Ishikawa (cell line): Measurements from ENCODE around the gene CNTNAP5.

ENCODE experiments used
- CEBPB ChIP-seq: IDR thresholded peaks from 2 replicates; pipeline ENCODE4 v1.6.1; 2012
- CREB1 ChIP-seq: IDR thresholded peaks from 2 replicates; pipeline ENCODE4 v1.6.1; 2012; ENCODE audit warnings: low read depth
- EGR1 ChIP-seq: IDR thresholded peaks from 2 replicates; pipeline ENCODE4 v1.6.1; 2012
- EP300 ChIP-seq: IDR thresholded peaks from 2 replicates; pipeline ENCODE4 v1.6.1; 2012; ENCODE audit warnings: borderline replicate concordance
- FOXM1 ChIP-seq: IDR thresholded peaks from 2 replicates; pipeline ENCODE4 v1.6.1; 2012; ENCODE audit warnings: low read depth, borderline replicate concordance
- NFIC ChIP-seq: IDR thresholded peaks from 2 replicates; pipeline ENCODE4 v1.6.1; 2012
- RAD21 ChIP-seq: IDR thresholded peaks from 2 replicates; pipeline ENCODE4 v1.6.1; 2012; ENCODE audit warnings: low read depth
- REST ChIP-seq: IDR thresholded peaks from 2 replicates; pipeline ENCODE4 v1.6.1; 2012; ENCODE audit warnings: low read depth, mild to moderate bottlenecking
- TAF1 ChIP-seq: IDR thresholded peaks from 2 replicates; pipeline ENCODE4 v1.6.1; 2012; ENCODE audit warnings: low read depth, mild to moderate bottlenecking
- TCF12 ChIP-seq: IDR thresholded peaks from 2 replicates; pipeline ENCODE4 v1.6.1; 2012; ENCODE audit warnings: low read depth
- TEAD4 ChIP-seq: IDR thresholded peaks from 2 replicates; pipeline ENCODE4 v1.6.1; 2012
- YY1 ChIP-seq: IDR thresholded peaks from 2 replicates; pipeline ENCODE4 v1.6.1; 2012; ENCODE audit warnings: low read depth
- ZBTB7A ChIP-seq: IDR thresholded peaks from 2 replicates; pipeline ENCODE4 v1.6.1; 2012; ENCODE audit warnings: low read depth
- TF ChIP-seq, protein P1 (sequence below): IDR thresholded peaks from 2 replicates; pipeline ENCODE4 v1.6.1; 2012
- TF ChIP-seq, protein P2 (sequence below): IDR thresholded peaks from 2 replicates; pipeline ENCODE4 v1.6.1; 2012

CNTNAP5 gene

DNA sequence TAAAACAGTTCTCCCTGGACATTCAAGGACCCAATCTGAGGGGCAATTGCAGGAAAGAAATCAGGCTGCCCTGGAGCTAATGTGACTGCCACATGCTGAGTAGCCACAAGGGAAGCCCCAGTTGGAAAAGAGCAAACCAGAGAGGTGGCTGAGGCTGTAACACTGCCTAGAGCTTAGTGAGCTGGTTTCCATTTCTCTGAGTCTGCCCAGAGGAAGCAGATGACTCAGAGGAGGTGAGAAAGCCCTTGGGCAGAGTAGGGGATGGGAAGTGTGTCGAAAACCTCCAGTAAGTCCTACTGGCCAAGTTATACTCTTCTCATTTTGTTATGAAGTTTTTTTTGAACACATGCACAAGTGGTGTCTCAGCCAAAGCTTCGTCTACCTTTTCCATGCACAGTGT lies 753.0 kb downstream of the CNTNAP5 start:
- TF ChIP-seq EGR1: no peak
- TF ChIP-seq TCF12: no peak
- TF ChIP-seq REST: no peak
- no peak for TF ChIP-seq CREB1
- no peak for TF ChIP-seq YY1
- no peak for TF ChIP-seq ZBTB7A
- no peak for TF ChIP-seq RAD21
- TF ChIP-seq EP300: no peak
- no peak for TF ChIP-seq NFIC
- no peak for TF ChIP-seq CEBPB
- no peak for TF ChIP-seq FOXM1

GRCh38 chr2:124796647-124797046 lies 771.6 kb downstream of the CNTNAP5 start:
- no peak for TF ChIP-seq CREB1
- no peak for TF ChIP-seq RAD21
- no peak for TF ChIP-seq FOXM1
- TF ChIP-seq EP300: no peak
- TF ChIP-seq CEBPB: no peak
- TF ChIP-seq YY1: no peak

GRCh38 chr2:124797049-124797448 lies 772.0 kb downstream of the CNTNAP5 start:
- no peak for TF ChIP-seq RAD21
- no peak for TF ChIP-seq CEBPB
- TF ChIP-seq EP300: no peak
- no peak for TF ChIP-seq YY1
- TF ChIP-seq TCF12: no peak
- TF ChIP-seq EGR1: no peak
- TF ChIP-seq NFIC: no peak
- TF ChIP-seq TAF1: no peak
- TF ChIP-seq, protein P1, sequence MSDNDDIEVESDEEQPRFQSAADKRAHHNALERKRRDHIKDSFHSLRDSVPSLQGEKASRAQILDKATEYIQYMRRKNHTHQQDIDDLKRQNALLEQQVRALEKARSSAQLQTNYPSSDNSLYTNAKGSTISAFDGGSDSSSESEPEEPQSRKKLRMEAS: no peak
- TF ChIP-seq FOXM1: no peak
- TF ChIP-seq CREB1: no peak
- no peak for TF ChIP-seq TEAD4
- TF ChIP-seq, protein P2, sequence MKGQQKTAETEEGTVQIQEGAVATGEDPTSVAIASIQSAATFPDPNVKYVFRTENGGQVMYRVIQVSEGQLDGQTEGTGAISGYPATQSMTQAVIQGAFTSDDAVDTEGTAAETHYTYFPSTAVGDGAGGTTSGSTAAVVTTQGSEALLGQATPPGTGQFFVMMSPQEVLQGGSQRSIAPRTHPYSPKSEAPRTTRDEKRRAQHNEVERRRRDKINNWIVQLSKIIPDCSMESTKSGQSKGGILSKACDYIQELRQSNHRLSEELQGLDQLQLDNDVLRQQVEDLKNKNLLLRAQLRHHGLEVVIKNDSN: no peak

- no peak for TF ChIP-seq TEAD4
- TF ChIP-seq CREB1: no peak
- no peak for TF ChIP-seq EGR1
- TF ChIP-seq NFIC: no peak
- no peak for TF ChIP-seq TCF12
- TF ChIP-seq EP300: no peak
- TF ChIP-seq, protein P1: no peak
- no peak for TF ChIP-seq YY1
- TF ChIP-seq, protein P2: no peak
- no peak for TF ChIP-seq CEBPB
- no peak for TF ChIP-seq RAD21
- TF ChIP-seq FOXM1: no peak
Measured at GRCh38 chr2:124798551-124798950, 773.5 kb downstream of the CNTNAP5 start.

GRCh38 chr2:124804014-124804940 lies 779.2 kb downstream of the CNTNAP5 start:
- TF ChIP-seq, protein P1: no peak
- TF ChIP-seq RAD21: peak; percentile 24; the same call in 1 of the 2 replicates

GRCh38 chr2:124805060-124805459 lies 780.0 kb downstream of the CNTNAP5 start:
- TF ChIP-seq FOXM1 (no peak), YY1 (no peak), REST (no peak), RAD21 (no peak), EP300 (no peak), ZBTB7A (no peak), CREB1 (no peak), EGR1 (no peak), TCF12 (no peak), NFIC (no peak), TEAD4 (no peak)
- TF ChIP-seq, protein P1: no peak
- TF ChIP-seq, protein P2: no peak
